GM13976 (cell line): ENCODE data around the gene ETS1.

Source experiments
- DNase-seq: peaks from one replicate; pipeline ENCODE4 v3.0.0; 2012; ENCODE audit warnings: low spot score
- CTCF ChIP-seq: IDR thresholded peaks from 2 replicates; pipeline ENCODE4 v1.5.1; 2012; ENCODE audit warnings: borderline replicate concordance, mild to moderate bottlenecking; ENCODE audit not compliant: insufficient read depth; ENCODE audit errors: extremely low read depth, missing control alignments, control extremely low read depth
- in situ Hi-C: fragments of 300-500 bp; cut with MboI; formaldehyde crosslinking; loops from one replicate; pipeline ENCODE4 v1.12.0; 2022; ENCODE audit warnings: low sequenced_read_pairs, mixed read lengths, inconsistent platforms; ENCODE audit not compliant: unreplicated experiment

ETS1 gene

DNA sequence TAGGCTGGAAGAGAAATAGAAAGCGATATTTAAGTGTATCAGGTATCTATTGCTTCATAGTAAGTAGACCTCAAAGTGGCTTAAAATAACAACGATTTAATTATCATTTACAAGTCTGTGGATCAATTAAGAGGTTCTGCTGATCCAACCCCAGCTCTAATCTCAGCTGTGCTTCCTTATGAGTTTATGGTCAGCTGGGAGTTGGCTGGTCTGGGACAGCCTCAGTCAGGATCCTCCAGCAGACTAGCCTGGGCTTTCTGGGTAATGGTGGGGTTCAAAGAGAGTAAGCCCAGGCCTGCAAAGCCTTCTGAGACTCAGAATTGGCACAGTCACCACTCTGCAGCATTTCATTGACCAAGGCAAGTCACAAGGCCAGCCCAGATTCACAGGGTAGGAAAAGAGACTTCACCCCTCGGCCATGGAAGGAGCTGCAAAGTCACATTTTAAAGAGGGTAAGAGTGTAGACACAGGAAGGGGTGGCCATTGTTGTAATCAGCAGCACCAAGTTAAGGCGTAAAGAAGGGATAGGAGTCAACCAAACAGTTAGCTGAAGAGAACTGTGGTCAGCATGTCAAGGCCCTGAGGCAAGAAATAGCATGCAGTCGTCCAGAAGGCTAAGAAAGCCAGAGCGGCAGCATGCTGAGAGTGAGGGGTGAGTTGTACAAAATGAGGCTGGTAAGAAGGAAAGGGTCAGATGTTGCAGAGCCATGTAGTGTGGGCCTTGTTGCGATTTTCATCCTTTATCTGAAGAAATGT, 168.2 kb downstream of the ETS1 start:
- TF ChIP-seq CTCF: no peak
- in situ Hi-C loops: no loop called here
- DNase-seq: no peak

DNA sequence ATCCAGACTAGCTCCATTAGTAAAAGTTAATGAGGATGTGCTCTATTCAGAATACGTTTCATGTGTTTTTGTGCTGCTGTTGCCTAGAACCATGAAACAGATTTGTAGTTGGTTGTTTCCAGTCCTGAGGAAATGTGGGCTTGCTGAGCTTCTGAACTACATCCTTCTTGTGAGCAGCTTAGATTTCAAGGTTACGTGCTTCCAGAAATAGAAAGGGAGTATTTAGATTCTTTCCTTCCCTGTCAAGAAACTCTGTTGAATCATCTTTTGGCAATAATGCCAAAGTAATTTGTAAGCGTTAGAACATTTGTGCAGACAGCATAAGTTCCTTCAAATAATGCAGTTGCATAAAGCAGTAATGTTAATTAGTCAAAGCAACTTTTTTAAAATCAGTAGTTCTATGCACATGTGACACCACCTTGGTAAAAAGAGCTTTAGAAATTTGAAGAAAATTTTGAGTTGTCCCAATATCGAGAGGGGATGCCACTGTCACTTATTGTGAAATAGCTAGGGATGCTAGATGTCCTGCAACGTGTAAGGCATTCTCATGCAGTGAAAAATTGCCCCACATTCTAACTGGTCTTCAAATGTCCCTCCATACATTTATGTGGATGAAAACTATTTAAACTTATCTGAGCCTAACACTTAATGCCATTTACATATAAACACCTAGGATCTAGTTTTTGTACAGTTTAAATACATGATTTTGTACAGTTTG, 169.6 kb downstream of the ETS1 start:
- TF ChIP-seq CTCF: no peak
- no peak for DNase-seq
- in situ Hi-C loops: no loop called here

DNA sequence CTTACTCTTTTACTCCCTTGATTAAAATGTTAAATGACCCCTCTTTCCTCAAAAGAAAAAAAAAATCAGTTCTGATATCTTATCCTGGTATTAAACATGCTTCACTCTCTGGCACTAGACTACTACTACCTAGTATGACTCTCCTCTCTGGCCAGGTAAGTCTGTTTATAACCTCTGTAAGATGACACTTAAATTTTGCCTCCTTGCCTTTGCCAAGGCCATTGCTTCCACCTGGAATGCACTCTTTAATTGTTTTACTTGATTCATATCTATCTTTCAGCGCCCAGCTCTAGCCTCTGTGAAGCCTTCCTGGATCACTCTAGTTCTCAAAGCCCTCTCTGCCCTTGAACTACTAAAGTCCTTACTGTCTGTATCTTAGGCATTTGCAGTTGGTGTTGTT, 170.4 kb downstream of the ETS1 start:
- no peak for DNase-seq
- in situ Hi-C loops: no loop called here

DNA sequence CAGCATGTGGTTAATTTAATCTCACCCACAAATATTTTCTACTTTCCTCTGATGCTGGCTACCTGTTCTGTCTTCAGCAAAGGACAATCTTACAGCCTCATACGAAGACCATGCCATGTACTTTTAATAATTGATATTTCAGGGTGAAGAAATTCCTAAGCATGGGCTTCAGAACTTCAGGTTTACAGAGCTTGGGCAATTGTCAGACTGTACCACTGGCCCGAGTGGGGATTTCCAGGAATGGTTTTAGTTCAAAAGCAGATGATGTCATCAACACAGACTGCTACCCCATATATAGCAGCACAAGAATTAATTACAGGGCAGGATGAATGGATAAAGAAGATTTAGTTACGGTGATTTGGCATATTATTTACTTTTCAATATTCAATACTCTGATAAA, 171.8 kb downstream of the ETS1 start:
- no peak for TF ChIP-seq CTCF
- no peak for DNase-seq
- in situ Hi-C loops: no loop called here

More for the DNA sequence above, 170.4 kb downstream of the ETS1 start:
- TF ChIP-seq CTCF: no peak

DNA sequence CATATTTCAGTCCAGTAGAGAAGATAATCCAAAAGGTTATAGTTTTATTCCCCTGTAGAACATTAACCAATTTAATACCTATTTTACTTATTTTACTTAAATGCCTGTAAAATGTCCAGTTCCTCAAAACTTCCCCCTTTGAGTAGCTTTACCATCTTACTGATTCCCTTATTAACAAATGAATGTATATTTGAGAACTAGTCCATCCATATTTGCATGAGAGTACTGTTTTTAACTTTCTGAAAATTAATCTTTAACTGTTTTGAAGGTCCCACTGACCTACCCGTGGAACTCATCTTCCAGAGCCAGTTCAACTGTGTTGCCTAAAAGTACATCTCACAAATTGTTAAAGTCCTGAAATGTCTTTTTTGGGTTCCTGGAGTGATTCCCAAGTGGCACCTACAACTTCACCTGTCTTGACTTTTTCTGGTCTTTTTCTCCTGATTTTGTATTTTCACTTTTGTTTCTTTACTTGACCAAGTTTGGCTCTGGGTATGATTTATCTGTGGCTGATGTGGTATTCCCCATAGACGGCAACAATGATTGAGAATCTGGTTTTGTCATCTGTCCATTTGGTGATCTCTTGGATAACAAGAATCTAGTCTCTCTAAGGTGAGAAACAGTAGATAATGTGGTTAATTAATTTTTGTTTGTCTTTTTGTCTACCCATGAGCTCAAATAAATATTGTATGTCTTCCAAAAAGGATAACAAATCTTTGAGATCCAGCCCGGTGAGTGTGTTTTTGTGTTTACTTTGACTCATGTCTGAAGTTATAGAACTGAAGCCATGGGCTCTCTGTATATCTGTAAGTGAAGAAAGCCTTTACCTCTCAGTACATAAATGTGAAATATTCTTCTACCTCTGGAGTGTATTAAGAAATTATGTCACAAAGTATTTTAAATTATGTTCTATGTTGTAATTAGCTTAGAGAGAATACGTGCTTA, 174.2 kb downstream of the ETS1 start:
- DNase-seq: no peak
- TF ChIP-seq CTCF: no peak
- in situ Hi-C loops: no loop called here

GRCh38 chr11:128411812-128412211, 175.5 kb downstream of the ETS1 start:
- DNase-seq: no peak
- in situ Hi-C loops: no loop called here
- TF ChIP-seq CTCF: no peak
